Sigmoid colon (tissue), 4 donors: ENCODE results near the gene RPAP3.

Experiments used
- CTCF ChIP-seq, 4 experiments: fragments of 450-650 bp in 3 of 4; fragments of 200-600 bp in 1 of 4; IDR thresholded peaks; one replicate each; pipeline ENCODE4 v1.5.1; 2016 to 2019; ENCODE audit warnings: antibody characterized with exemption in 4 of 4, mild to moderate bottlenecking in 3 of 4, moderate library complexity in 2 of 4
- EP300 ChIP-seq, 4 donors: sonication (generic); formaldehyde crosslinking; IDR thresholded peaks; one replicate each; pipeline ENCODE4 v1.6.1; 2017; ENCODE audit warnings: antibody characterized with exemption in 4 of 4
- POLR2A ChIP-seq, 2 donors: fragments of 450-650 bp; IDR thresholded peaks; one replicate each; pipeline ENCODE4 v1.6.1; 2016; ENCODE audit warnings: antibody characterized with exemption in 2 of 2, mild to moderate bottlenecking in 2 of 2, moderate library complexity in 2 of 2

- TF ChIP-seq EP300 (IDR thresholded peaks at IDR 0.05) (no peak), CTCF (IDR thresholded peaks at IDR 0.05) (no peak), POLR2A (IDR thresholded peaks at IDR 0.05) (no peak)
Measured at GRCh38 chr12:47704719-47705118, 1.1 kb downstream of the RPAP3 start.
